Tibial artery (tissue), 4 donors: Measurements from ENCODE around the gene METTL13.

Experiments used
- DNase-seq, 2 donors: peaks; one replicate each; pipeline ENCODE4 v3.0.0-alpha.2; 2019
- H3K27ac ChIP-seq, 2 donors: fragments of 200-600 bp; sonication (generic) in 1 of 2; 1 replicate in 1 of 2; 2 replicates in 1 of 2; pipeline ENCODE4 v1.5.1; 2018 to 2019; ENCODE audit warnings: mild to moderate bottlenecking in 1 of 2
- H3K27me3 ChIP-seq, 2 donors: fragments of 200-600 bp; sonication (generic) in 1 of 2; one replicate each; pipeline versions ENCODE4 v1.5.1 to v1.6.0; 2016 to 2019
- H3K36me3 ChIP-seq, 3 donors: fragments of 200-600 bp; sonication (generic) in 2 of 3; one replicate each; pipeline ENCODE4 v1.5.1; 2016 to 2019; ENCODE audit warnings: mild to moderate bottlenecking in 2 of 3
- H3K4me1 ChIP-seq, 4 donors: fragments of 200-600 bp; sonication (generic) in 2 of 4; 1 replicate in 3 of 4; 2 replicates in 1 of 4; pipeline ENCODE4 v1.5.1; 2016 to 2019
- H3K4me3 ChIP-seq, 2 donors: fragments of 200-600 bp; sonication (generic) in 1 of 2; 1 replicate in 1 of 2; 2 replicates in 1 of 2; pipeline ENCODE4 v1.5.1; 2018 to 2019; ENCODE audit warnings: mild to moderate bottlenecking in 2 of 2
- H3K9me3 ChIP-seq, 3 donors: fragments of 200-600 bp; sonication (generic) in 1 of 3; one replicate each; pipeline ENCODE4 v1.5.1; 2016 to 2019
- intact Hi-C: fragments of 100-400 bp; cut with DNase I; formaldehyde crosslinking; loops from one replicate; pipeline ENCODE4 v1.15.0; 2023; ENCODE audit warnings: low total_unique reads
- TF ChIP-seq, protein P1 (sequence below), 2 experiments: fragments of 200-600 bp in 1 of 2; fragments of 450-650 bp in 1 of 2; IDR thresholded peaks; one replicate each; pipeline ENCODE4 v1.5.1; 2017 to 2019; ENCODE audit warnings: antibody characterized with exemption in 2 of 2, mild to moderate bottlenecking in 1 of 2, moderate library complexity in 1 of 2

METTL13 gene

DNA sequence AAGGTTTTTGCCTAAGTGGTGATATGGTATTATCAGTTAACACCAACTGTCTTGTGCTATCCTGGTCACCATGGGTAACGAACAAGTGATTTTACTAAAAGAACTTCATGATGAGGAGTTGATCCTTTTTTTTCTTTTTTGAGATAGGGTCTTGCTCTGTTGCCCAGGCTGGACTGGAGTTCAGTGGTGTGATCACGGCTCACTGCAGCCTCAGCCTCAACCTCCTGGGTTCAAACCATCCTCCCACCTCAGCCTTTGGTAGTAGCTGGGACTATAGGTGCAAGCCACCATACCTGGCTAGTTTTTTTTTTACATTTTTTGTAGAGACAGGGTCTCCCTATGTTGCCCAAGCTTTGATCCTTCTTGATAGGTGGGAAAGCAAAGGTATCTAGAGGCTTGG lies 5.1 kb downstream of the METTL13 start:
- Histone ChIP-seq H3K4me3 (no peak overlapping the region), H3K4me1 (peaks cover 0 to 38% (median 22%) of the 10 kb centered on the region in 4 donors), H3K27ac (no peak overlapping the region), H3K27me3 (no peaks in the 10 kb centered on the region), H3K36me3 (peaks cover 65 to 79% (median 76%) of the 10 kb centered on the region in 3 donors), H3K9me3 (no peaks in the 10 kb centered on the region)
- DNase-seq = no peak
- TF ChIP-seq, protein P1, sequence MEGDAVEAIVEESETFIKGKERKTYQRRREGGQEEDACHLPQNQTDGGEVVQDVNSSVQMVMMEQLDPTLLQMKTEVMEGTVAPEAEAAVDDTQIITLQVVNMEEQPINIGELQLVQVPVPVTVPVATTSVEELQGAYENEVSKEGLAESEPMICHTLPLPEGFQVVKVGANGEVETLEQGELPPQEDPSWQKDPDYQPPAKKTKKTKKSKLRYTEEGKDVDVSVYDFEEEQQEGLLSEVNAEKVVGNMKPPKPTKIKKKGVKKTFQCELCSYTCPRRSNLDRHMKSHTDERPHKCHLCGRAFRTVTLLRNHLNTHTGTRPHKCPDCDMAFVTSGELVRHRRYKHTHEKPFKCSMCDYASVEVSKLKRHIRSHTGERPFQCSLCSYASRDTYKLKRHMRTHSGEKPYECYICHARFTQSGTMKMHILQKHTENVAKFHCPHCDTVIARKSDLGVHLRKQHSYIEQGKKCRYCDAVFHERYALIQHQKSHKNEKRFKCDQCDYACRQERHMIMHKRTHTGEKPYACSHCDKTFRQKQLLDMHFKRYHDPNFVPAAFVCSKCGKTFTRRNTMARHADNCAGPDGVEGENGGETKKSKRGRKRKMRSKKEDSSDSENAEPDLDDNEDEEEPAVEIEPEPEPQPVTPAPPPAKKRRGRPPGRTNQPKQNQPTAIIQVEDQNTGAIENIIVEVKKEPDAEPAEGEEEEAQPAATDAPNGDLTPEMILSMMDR (IDR thresholded peaks at IDR 0.05) = no peak
- intact Hi-C loops = loop anchor here (10.0 kb wide), 1 partner anchor 748 kb away; the partner anchor contains the start of gene SUCO

DNA sequence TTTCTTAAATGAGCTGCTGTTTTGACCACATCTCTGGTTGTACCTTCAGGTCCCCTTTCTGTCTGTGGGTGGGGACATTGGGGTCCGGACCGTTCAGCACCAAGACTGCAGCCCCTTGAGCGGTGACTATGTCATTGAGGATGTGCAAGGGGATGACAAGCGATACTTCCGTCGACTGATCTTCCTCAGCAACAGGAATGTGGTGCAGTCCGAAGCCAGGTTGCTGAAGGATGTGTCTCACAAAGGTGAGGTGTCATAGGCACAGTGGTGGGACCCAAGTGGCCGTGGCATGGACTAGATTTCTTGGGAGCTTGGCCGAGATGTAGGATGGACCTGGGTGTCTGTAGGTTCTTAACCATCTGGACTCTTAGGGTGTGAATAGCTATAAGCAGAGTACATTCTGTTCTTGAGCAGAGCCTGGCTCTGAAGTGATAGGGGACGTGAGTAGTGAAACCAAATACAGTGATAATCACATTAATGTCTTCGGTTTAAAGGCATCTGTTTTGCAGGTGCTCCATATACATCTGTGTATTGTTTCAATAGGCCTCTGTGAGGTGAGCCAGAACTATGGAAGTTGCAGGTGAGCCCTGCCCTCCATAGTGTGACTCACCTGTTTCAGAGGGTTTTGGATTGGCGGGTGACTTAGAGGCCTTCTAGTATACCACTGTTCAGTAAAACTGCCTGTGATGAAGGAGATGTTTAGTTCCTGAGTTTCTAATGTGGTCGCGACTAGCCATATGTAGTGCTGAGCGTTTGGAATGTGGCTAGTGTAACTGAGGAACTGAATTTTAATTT lies 6.4 kb downstream of the METTL13 start:
- no peak overlapping the region for H3K4me3 ChIP-seq
- peaks cover 0 to 29% (median 13%) of the 10 kb centered on the region in 4 donors for H3K4me1 ChIP-seq
- no peaks in the 10 kb centered on the region for H3K27me3 ChIP-seq
- peaks cover 73 to 93% (median 90%) of the 10 kb centered on the region in 3 donors for H3K36me3 ChIP-seq
- no peak for DNase-seq
- intact Hi-C loops = loop anchor here (10.0 kb wide), 1 partner anchor 747 kb away; the partner anchor contains the start of gene SUCO
- H3K27ac ChIP-seq = no peak overlapping the region
- no peaks in the 10 kb centered on the region for H3K9me3 ChIP-seq
- TF ChIP-seq, protein P1 (IDR thresholded peaks at IDR 0.05) = no peak

DNA sequence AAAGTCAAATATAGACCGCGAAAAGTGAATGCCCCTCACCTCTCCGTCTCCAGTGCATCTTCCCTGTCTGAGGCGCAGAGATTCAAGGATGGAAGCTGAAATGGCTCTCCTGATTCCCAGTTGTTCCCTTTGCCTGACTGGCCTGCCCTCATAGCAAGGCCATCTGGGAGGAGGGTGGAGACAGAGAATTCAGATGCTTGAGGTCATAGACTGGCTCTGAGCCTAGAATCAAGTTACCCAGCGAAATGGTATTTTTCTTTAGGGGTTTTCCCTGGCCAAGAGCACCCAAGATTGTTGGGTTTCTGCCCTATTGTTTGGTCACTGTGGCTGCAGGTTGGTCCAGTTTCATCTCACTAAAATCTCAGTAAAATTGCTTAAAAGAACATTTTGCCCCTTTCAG lies 7.2 kb downstream of the METTL13 start:
- Histone ChIP-seq H3K27me3 (no peaks in the 10 kb centered on the region), H3K27ac (no peak overlapping the region), H3K4me1 (peaks cover 0 to 21% (median 10%) of the 10 kb centered on the region in 4 donors), H3K4me3 (no peak overlapping the region), H3K36me3 (peaks cover 79 to 98% (median 95%) of the 10 kb centered on the region in 3 donors), H3K9me3 (no peaks in the 10 kb centered on the region)
- TF ChIP-seq, protein P1 (IDR thresholded peaks at IDR 0.05) = no peak
- intact Hi-C loops = loop anchor here (10.0 kb wide), 1 partner anchor 746 kb away; the partner anchor contains the start of gene SUCO
- no peak for DNase-seq

DNA sequence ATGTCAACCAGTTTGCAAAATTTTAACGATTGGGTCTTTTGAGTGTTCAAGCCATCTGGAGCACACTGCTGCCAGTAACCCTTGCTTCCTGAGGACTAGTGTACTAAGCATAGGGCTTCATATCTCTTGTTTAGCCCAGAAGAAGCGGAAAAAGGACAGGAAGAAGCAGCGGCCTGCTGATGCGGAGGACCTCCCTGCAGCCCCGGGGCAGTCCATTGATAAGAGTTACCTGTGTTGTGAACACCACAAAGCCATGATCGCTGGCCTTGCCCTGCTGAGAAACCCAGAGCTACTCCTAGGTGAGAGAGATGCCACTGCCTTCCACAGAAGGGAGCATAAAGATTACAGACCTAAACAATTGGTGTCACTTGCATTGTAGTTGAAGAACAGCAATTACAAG lies 8.9 kb downstream of the METTL13 start:
- intact Hi-C loops = no loop called here
- Histone ChIP-seq H3K4me3 (no peak overlapping the region), H3K36me3 (peaks cover 88 to 100% (median 100%) of the 10 kb centered on the region in 3 donors), H3K27ac (no peak overlapping the region), H3K4me1 (peaks cover 0 to 5% (median 0%) of the 10 kb centered on the region in 4 donors), H3K9me3 (no peaks in the 10 kb centered on the region), H3K27me3 (no peaks in the 10 kb centered on the region)
- no peak for DNase-seq
- TF ChIP-seq, protein P1 (IDR thresholded peaks at IDR 0.05) = no peak

DNA sequence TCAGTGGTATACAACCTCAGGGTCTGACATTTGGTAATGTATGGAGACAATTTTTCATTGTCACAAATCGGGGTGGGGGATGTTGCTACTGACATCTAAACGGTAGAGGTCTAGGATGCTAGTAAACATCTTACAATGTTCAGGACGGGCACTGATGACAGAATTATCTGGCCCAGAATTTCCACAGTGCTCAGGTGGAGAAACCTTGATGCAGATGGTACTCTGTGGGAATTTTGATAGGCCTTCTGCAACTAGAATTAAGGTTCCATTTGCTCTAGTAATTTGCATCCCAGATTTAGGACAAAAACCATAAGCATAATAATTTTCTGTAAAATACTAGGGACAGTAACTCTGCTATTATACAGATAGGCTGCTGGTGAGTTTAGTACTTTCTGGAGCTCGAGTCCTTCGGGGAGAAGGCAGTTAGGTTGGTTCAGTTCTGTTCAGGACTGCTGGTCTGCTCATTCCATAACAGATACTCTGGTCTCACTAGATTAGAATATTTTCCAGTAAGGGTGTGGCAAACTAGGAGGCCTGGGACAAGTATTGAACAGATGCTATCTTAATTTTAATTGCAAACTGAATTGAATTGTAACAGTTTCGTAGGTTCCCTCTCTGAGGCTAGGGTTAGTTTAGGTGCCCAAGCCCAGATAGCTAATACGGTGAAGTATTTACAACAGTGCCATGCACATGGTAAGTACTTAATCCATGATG lies 11.4 kb downstream of the METTL13 start:
- H3K36me3 ChIP-seq = peaks cover 76 to 100% (median 96%) of the 10 kb centered on the region in 3 donors
- TF ChIP-seq, protein P1 (IDR thresholded peaks at IDR 0.05) = no peak
- intact Hi-C loops = no loop called here

More for the DNA sequence above, 11.4 kb downstream of the METTL13 start:
- H3K4me1 ChIP-seq = no peaks in the 10 kb centered on the region
- H3K9me3 ChIP-seq = no peaks in the 10 kb centered on the region
- no peak for DNase-seq
- no peak overlapping the region for H3K4me3 ChIP-seq
- no peaks in the 10 kb centered on the region for H3K27me3 ChIP-seq
- no peak overlapping the region for H3K27ac ChIP-seq
